Breast epithelium (tissue), 3 donors: ENCODE results near the gene FAM227B.

Experiments
- CTCF ChIP-seq, 3 donors: fragments of 450-650 bp; IDR thresholded peaks; one replicate each; pipeline ENCODE4 v1.5.1; 2016 to 2017; ENCODE audit warnings: antibody characterized with exemption in 3 of 3, mild to moderate bottlenecking in 3 of 3, moderate library complexity in 3 of 3
- POLR2A ChIP-seq: fragments of 450-650 bp; IDR thresholded peaks from one replicate; pipeline ENCODE4 v1.6.1; 2016; ENCODE audit warnings: antibody characterized with exemption, mild to moderate bottlenecking, moderate library complexity

GRCh38 chr15:49570672-49571071 is 49.9 kb downstream of the FAM227B start:
- no peak for TF ChIP-seq CTCF (IDR thresholded peaks at IDR 0.05)
- TF ChIP-seq POLR2A = no peak
